Subcutaneous abdominal adipose tissue (tissue), 5 donors: ENCODE data around the gene RNF130.

Experiments used
- H3K27ac ChIP-seq: one replicate; pipeline ENCODE4 v1.7.0; 2013; ENCODE audit warnings: low read depth, mild to moderate bottlenecking, inconsistent platforms, low read length, moderate library complexity
- H3K27me3 ChIP-seq, 5 donors: one replicate each; pipeline ENCODE4 v1.7.0; 2013; ENCODE audit warnings: low read length in 5 of 5, inconsistent platforms in 1 of 5; ENCODE audit not compliant: control insufficient read depth in 5 of 5, insufficient read depth in 4 of 5
- H3K36me3 ChIP-seq, 5 donors: one replicate each; pipeline ENCODE4 v1.7.0; 2013; ENCODE audit warnings: low read length in 5 of 5; ENCODE audit not compliant: control insufficient read depth in 5 of 5, insufficient read depth in 5 of 5
- H3K4me1 ChIP-seq, 5 donors: one replicate each; pipeline ENCODE4 v1.7.0; 2013; ENCODE audit warnings: low read length in 5 of 5, mild to moderate bottlenecking in 3 of 5, moderate library complexity in 1 of 5; ENCODE audit not compliant: control insufficient read depth in 5 of 5, insufficient read depth in 5 of 5
- H3K4me3 ChIP-seq, 5 donors: one replicate each; pipeline ENCODE4 v1.7.0; 2013; ENCODE audit warnings: low read length in 5 of 5, low read depth in 1 of 5
- H3K9ac ChIP-seq, 5 donors: one replicate each; pipeline ENCODE4 v1.7.0; 2013; ENCODE audit warnings: low read length in 5 of 5, mild to moderate bottlenecking in 4 of 5, moderate library complexity in 3 of 5
- H3K9me3 ChIP-seq, 5 donors: one replicate each; pipeline ENCODE4 v1.7.0; 2013; ENCODE audit warnings: low read length in 5 of 5; ENCODE audit not compliant: control insufficient read depth in 5 of 5
- donor health status: healthy.
- donor health status: healthy.
- donor health status: healthy.
- donor health status: healthy.
- donor health status: healthy.

Gene RNF130

DNA sequence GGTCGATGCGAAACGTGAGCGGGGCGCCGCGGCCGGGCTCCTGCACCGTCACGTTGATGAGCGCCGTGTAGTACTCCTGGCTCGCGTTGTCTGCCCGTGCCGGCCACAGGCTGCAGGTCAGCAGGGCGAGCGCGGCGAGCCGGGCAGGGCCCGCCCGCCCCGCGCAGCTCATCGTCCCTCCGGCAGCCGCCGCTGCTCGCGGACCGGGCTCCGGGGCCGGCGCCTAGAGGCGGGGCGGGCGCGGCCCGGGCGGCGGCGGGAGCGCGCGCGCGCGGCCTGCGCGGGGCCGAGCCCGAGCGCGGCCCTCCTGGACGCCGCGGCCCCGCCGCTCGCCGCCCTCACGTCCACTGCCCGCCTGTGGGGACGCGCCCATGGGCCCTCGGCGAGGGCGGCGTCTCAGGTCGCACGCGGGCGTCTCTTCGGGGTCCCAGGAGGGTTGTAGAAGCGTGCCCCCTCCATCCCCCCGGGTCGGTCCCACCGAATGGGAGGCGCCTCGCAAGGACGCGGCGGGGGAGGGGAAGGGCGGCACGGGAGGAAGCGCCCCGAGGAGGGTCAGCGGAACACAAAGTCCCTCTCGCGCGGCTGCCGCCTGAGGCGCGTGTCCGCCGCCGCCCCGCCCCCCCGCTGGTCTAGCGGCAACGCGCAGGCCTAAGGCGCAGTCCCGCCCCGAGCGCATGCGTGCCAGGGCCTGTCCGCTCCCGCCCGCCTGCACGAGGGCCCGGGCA is at the start of gene RNF130:
RNF130 (minus strand) TSS at position 229 of the 725 bp plus-strand sequence; CDS start at position 172, 57 bp downstream.
- H3K9me3 ChIP-seq, result no peaks in the 10 kb centered on the region
- peak within 1 kb of the TSS; percentile 84 for H3K27ac ChIP-seq
- H3K9ac ChIP-seq, result peak within 1 kb of the TSS; percentile 23 to 93 (median 80)
- H3K36me3 ChIP-seq, result no peaks in the 10 kb centered on the region
- H3K4me1 ChIP-seq, result peaks cover 4 to 37% (median 33%) of the 10 kb centered on the region in 5 donors
- H3K27me3 ChIP-seq, result no peaks in the 10 kb centered on the region
- peak within 1 kb of the TSS; percentile 74 to 90 (median 82) for H3K4me3 ChIP-seq

GRCh38 chr5:180120237-180121101 is 48.9 kb upstream of the RNF130 start:
- no peaks in the 10 kb centered on the region for H3K9me3 ChIP-seq
- H3K9ac ChIP-seq, result no peak overlapping the region
- H3K27me3 ChIP-seq, result peaks cover 12 to 16% (median 13%) of the 10 kb centered on the region in 5 donors
- H3K27ac ChIP-seq, result no peak overlapping the region
- H3K36me3 ChIP-seq, result no peaks in the 10 kb centered on the region
- H3K4me3 ChIP-seq, result no peak overlapping the region
- no peaks in the 10 kb centered on the region for H3K4me1 ChIP-seq

DNA sequence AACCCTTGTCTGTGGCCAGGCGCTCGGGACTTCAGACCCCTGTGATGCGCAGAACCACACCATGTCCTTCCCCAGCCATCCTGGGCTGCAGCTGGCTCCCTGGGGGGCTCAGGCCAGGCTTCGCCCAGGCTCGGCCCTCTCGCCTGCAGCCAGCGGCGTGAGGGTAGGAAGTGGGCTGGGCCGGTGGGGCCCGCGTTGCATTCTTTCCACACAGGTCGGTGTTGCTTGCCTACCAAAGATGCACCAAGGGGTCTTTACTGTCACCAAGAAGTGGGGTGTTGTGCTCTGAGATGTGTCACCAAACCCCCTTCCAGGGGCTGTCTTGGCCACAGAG is 48.3 kb upstream of the RNF130 start:
- peaks cover 12 to 16% (median 12%) of the 10 kb centered on the region in 5 donors for H3K27me3 ChIP-seq
- H3K36me3 ChIP-seq, result no peaks in the 10 kb centered on the region
- no peak overlapping the region for H3K9ac ChIP-seq
- H3K27ac ChIP-seq, result no peak overlapping the region
- H3K9me3 ChIP-seq, result no peaks in the 10 kb centered on the region
- no peaks in the 10 kb centered on the region for H3K4me1 ChIP-seq
- no peak overlapping the region for H3K4me3 ChIP-seq

- Histone ChIP-seq H3K36me3 (no peaks in the 10 kb centered on the region), H3K27ac (no peak overlapping the region), H3K4me3 (no peak overlapping the region), H3K27me3 (peaks cover 12 to 16% (median 13%) of the 10 kb centered on the region in 5 donors), H3K9ac (no peak overlapping the region), H3K4me1 (no peaks in the 10 kb centered on the region), H3K9me3 (no peaks in the 10 kb centered on the region)
These were observed 47.7 kb upstream of the RNF130 start for GRCh38 chr5:180119031-180119902.

DNA sequence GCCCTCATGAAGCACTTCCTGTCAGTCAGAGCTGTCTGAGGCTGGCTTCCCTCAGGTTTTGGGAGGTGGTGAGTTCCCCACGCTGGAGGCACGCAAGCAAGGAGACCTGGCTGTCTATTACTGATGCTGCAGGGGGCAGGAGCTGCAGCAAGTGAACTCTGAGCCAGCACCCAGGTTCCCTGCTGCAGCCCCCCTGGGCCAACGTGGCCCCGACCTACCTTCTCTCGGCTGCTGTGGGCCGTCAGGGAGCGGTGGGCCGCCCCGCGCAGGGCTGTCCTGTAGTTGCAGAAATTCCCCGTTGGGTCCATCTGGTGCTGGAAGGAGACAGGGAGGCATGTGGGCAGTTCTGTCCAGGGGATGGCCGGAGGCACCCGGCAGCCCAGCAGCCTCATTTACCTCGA is 46.8 kb upstream of the RNF130 start:
- H3K27me3 ChIP-seq, result peaks cover 12 to 18% (median 15%) of the 10 kb centered on the region in 5 donors
- H3K9me3 ChIP-seq, result no peaks in the 10 kb centered on the region
- no peaks in the 10 kb centered on the region for H3K36me3 ChIP-seq
- no peak overlapping the region for H3K27ac ChIP-seq
- H3K4me1 ChIP-seq, result no peaks in the 10 kb centered on the region
- H3K4me3 ChIP-seq, result no peak overlapping the region
- H3K9ac ChIP-seq, result no peak overlapping the region

DNA sequence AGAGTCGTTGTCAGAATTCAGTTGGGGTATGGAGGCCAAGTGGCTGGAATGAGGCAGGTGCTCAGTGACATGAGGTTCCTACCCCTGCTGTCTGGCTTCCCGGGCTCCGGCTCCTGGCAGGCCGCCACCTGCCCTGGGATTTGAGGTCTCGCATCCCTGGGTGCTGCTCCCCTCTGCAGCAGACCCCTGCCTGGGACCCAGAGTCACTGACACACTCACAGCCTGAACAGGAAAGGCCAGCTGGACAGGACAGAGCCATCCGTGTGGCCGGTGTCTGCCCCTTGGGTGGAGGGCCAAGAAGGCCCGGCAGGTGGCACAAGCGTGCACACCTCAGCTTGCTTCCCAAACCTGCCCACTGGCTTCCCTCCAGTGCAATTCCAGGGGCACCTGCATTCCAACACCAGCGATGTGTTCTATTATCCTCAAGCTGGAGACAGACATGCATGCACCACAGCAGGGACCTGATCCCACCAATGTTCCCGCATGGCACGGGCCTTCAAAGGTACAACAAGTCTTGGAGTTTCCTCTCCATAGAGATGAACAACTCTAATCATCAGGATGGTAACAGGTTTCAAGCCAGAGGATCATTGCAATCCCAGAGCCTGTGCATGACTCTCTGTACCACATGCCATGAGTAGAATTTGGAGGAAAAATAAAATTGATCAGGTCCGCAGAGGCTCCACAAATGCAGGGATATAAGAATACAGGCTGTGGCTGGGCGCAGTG is 45.6 kb upstream of the RNF130 start:
- H3K4me3 ChIP-seq, result no peak overlapping the region
- H3K9ac ChIP-seq, result no peak overlapping the region
- no peaks in the 10 kb centered on the region for H3K36me3 ChIP-seq
- no peaks in the 10 kb centered on the region for H3K9me3 ChIP-seq
- no peaks in the 10 kb centered on the region for H3K4me1 ChIP-seq
- H3K27ac ChIP-seq, result no peak overlapping the region
- H3K27me3 ChIP-seq, result peaks cover 12 to 18% (median 15%) of the 10 kb centered on the region in 5 donors

DNA sequence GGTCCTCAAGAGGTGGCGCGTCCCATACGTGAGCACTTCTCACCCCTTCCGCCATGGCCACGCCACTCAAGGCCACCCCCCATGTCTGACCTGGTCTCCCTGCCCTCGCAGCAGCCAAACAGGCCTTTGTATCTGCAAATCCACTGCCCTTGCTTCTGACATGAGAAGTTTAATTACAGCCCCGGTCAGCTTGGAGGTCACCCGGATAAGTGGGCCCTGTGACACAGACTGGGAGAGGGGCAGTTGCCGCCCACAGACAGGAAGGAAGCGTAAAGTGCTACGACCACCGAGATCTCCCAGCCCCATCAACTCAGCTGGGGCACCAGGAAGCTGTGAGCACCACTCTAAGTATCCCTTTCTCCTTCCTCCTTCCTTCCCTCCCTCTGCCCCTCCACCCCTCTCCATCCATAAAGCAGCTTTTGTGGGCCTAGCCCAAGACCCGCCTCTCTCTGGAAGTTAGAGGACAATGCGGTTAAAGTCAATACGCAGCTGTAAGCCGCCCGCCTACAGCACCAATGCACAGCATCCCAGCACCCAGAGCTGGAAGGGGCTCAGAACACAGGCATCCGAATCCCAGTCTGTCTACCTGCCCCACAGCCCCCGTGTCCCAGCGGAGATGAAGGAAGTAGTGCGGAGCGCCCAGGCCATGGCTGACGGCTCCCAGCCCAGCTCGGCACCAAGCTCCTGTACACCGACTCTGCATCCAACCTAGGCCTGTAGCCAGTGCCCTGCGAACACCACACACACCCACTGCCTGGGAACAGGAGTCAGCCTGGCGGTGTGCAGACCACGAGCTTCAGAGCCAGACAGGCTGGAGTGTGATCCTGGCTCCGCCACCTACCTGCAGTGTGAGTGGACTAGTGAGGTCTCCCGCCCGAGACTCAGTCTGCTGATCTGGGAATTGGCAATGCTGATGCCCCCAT is 44.8 kb upstream of the RNF130 start:
- H3K9me3 ChIP-seq, result no peaks in the 10 kb centered on the region
- H3K27me3 ChIP-seq, result peaks cover 12 to 15% (median 12%) of the 10 kb centered on the region in 5 donors
- no peak overlapping the region for H3K9ac ChIP-seq
- H3K27ac ChIP-seq, result no peak overlapping the region
- H3K4me1 ChIP-seq, result no peaks in the 10 kb centered on the region
- no peaks in the 10 kb centered on the region for H3K36me3 ChIP-seq
- H3K4me3 ChIP-seq, result no peak overlapping the region

DNA sequence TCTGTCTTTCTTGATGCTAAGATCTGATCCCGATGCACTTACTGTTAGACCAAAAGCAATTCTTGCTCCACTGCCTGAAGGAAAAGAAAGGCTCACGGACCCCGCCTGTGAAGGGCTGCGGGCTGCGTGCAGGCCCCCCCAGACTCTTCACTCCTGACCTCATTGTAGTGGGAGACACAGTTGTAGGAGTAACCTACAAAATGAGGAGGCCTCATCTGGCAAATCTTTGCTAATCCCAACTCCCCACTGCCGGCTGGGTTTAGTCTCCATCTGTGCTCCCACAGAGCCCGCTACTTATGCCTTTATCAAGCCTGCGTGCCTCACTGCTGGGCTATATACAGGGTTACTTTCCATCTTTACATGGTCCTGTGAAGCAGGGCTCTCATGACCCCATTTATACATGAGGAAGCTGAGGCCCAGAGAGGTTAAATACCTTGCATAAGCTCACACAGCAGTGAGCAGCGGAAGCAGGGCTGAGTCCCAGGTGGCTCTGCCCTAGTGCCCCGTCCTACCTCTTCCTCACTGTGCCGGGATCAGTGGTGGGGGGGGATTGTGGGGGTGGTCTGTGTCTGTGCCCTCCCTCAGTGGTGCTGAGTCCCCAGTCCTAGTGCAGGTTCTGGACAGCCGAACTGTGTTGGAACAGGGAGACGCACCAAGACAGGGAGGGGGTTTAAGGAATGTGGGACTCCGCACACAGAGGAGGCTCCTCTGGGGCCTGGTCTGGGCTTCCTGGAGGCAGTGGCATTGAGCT is 43.9 kb upstream of the RNF130 start:
- Histone ChIP-seq H3K4me3 (no peak overlapping the region), H3K27ac (no peak overlapping the region), H3K4me1 (no peaks in the 10 kb centered on the region), H3K9ac (no peak overlapping the region), H3K27me3 (peaks cover 5 to 17% (median 14%) of the 10 kb centered on the region in 5 donors), H3K36me3 (no peaks in the 10 kb centered on the region), H3K9me3 (no peaks in the 10 kb centered on the region)
